Keratinocyte (primary cell): ENCODE results near the gene CAT. TPM values are rescaled to one million over a fixed set of nuclear protein-coding genes. Genes with fewer than 3 reads are reported as not detected.

Experiments
- DNase-seq: peaks from one replicate; pipeline ENCODE4 v3.0.0-alpha.2; 2011; ENCODE audit warnings: low read depth, missing footprints, low spot score
- FAIRE-seq: peaks from 2 replicates; lab custom pipeline; 2011; peaks lifted over from hg19 to GRCh38; lab: Jason Lieb, UNC
- H2AFZ ChIP-seq: 2 replicates; pipeline ENCODE4 v1.6.0; 2012; ENCODE audit warnings: low read length, control low read depth, inconsistent platforms; ENCODE audit not compliant: control insufficient read depth
- H3K27ac ChIP-seq: 2 replicates; pipeline ENCODE4 v1.5.1; 2011; ENCODE audit warnings: low read length; ENCODE audit not compliant: control insufficient read depth, insufficient read depth
- H3K27me3 ChIP-seq: 3 replicates; pipeline ENCODE4 v1.6.0; 2011; ENCODE audit warnings: low read length; ENCODE audit not compliant: control insufficient read depth, insufficient read depth; ENCODE audit errors: extremely low read depth
- H3K36me3 ChIP-seq, 2 experiments: 2 replicates in 1 of 2; 3 replicates in 1 of 2; pipeline ENCODE4 v1.5.1; 2011; ENCODE audit warnings: low read length in 2 of 2, mild to moderate bottlenecking in 1 of 2; ENCODE audit not compliant: control insufficient read depth in 2 of 2, insufficient read depth in 2 of 2; ENCODE audit errors: extremely low read depth in 1 of 2
- H3K4me1 ChIP-seq: 3 replicates; pipeline ENCODE4 v1.5.1; 2011; ENCODE audit warnings: low read length; ENCODE audit not compliant: control insufficient read depth, insufficient read depth; ENCODE audit errors: extremely low read depth
- H3K4me2 ChIP-seq: 3 replicates; pipeline ENCODE4 v1.6.0; 2011; ENCODE audit warnings: low read depth, low read length; ENCODE audit not compliant: control insufficient read depth, insufficient read depth; ENCODE audit errors: extremely low read depth
- H3K4me3 ChIP-seq, 3 experiments: fragments of 200-600 bp in 1 of 3; sonication (generic) in 1 of 3; 2 replicates in 2 of 3; 3 replicates in 1 of 3; pipeline ENCODE4 v1.5.1; 2011 to 2016; ENCODE audit warnings: low read length in 3 of 3, mild to moderate bottlenecking in 3 of 3, control low read depth in 2 of 3, inconsistent platforms in 1 of 3, low read depth in 1 of 3, mixed read lengths in 1 of 3, mixed run types in 1 of 3, moderate library complexity in 1 of 3; ENCODE audit not compliant: control insufficient read depth in 2 of 3, insufficient read depth in 2 of 3; ENCODE audit errors: extremely low read depth in 1 of 3
- H3K79me2 ChIP-seq: 2 replicates; pipeline ENCODE4 v1.6.0; 2012; ENCODE audit warnings: low read length; ENCODE audit not compliant: control insufficient read depth, insufficient read depth
- H3K9ac ChIP-seq: 3 replicates; pipeline ENCODE4 v1.6.0; 2011; ENCODE audit warnings: low read length; ENCODE audit not compliant: control insufficient read depth, insufficient read depth; ENCODE audit errors: extremely low read depth
- H3K9me1 ChIP-seq: 3 replicates; pipeline ENCODE4 v1.6.0; 2011; ENCODE audit warnings: low read length; ENCODE audit not compliant: control insufficient read depth, insufficient read depth; ENCODE audit errors: extremely low read depth
- H3K9me3 ChIP-seq: 2 replicates; pipeline ENCODE4 v1.5.1; 2012; ENCODE audit warnings: low read depth, low read length; ENCODE audit not compliant: control insufficient read depth
- H4K20me1 ChIP-seq: 3 replicates; pipeline ENCODE4 v1.6.0; 2011; ENCODE audit warnings: low read length; ENCODE audit not compliant: control insufficient read depth, insufficient read depth; ENCODE audit errors: extremely low read depth
- EZH2 ChIP-seq: IDR thresholded peaks from one replicate; pipeline ENCODE4 v1.6.1; 2012; ENCODE audit warnings: inconsistent platforms, mild to moderate bottlenecking, low read length, moderate library complexity
- dilution Hi-C: fragments of 300-500 bp; cut with MboI; formaldehyde crosslinking; loops from one replicate; pipeline ENCODE4 v1.7.0; 2020; ENCODE audit warnings: low sequenced_read_pairs; ENCODE audit not compliant: extremely low pct_ligation_motif_present
- polyA plus RNA-seq, 5 experiments: library from polyadenylated mRNA; depleted of rRNA in 3 of 5; stranded (reverse) in 3 of 5; stranded (forward) in 1 of 5; unstranded in 1 of 5; fragments of >200 nt; gene quantifications; 1 replicate in 1 of 5; 2 replicates in 3 of 5; 3 replicates in 1 of 5; pipeline versions ENCODE4 v1.2.1 to v1.2.3, GENCODE V29; 2011 to 2012; ENCODE audit warnings: missing spikeins in 2 of 5, low read depth in 1 of 5, low replicate concordance in 1 of 5
- TF ChIP-seq, protein P1 (sequence below), 3 experiments: IDR thresholded peaks in 1 of 3; conservative IDR thresholded peaks in 1 of 3; optimal IDR thresholded peaks in 1 of 3; 2 replicates in 2 of 3; 3 replicates in 1 of 3; pipeline versions ENCODE3 to v1.5.1; 2011; ENCODE audit warnings: low read length in 3 of 3, mild to moderate bottlenecking in 3 of 3, moderate library complexity in 2 of 3, control low read depth in 1 of 3, inconsistent platforms in 1 of 3; ENCODE audit not compliant: insufficient read depth in 2 of 3; ENCODE audit errors: extremely low read depth in 1 of 3

CAT gene
- polyA plus RNA-seq, 1 donor (not counting 4 experiments of a cell fraction or from before 2014, with no cell fraction given) = 94.8 TPM

DNA sequence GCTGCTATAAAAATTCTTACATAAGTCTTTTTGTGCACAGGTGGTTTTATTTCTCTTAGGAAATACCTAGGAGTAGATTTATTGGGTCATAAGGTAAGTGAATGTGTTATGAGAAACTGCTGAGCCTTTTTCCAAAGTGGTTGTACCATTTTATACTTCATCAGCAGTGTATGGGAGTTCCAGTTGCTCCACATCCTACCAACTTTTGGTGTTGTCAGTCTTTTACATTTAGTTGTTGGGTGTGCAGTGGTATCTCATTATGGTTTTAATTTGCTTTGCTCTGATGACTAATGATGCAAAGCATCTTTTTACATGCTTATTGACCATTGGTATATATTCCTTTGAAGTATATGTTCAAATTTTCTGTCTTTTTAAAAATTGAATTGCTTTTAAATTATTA, 3.1 kb downstream of the CAT start:
- DNase-seq (no peak), FAIRE-seq (no peak)
- Histone ChIP-seq H3K9me1 (no peaks in the 10 kb centered on the region), H3K4me2 (no peak overlapping the region), H3K36me3 (no peaks in the 10 kb centered on the region), H3K27ac (no peak overlapping the region), H3K9ac (no peak overlapping the region), H3K79me2 (peaks cover 20% of the 10 kb centered on the region), H4K20me1 (no peaks in the 10 kb centered on the region), H2AFZ (no peak overlapping the region), H3K4me3 (no peak overlapping the region), H3K9me3 (no peaks in the 10 kb centered on the region), H3K4me1 (peaks cover 8% of the 10 kb centered on the region), H3K27me3 (no peaks in the 10 kb centered on the region)
- dilution Hi-C loops = no loop called here
- TF ChIP-seq, protein P1, sequence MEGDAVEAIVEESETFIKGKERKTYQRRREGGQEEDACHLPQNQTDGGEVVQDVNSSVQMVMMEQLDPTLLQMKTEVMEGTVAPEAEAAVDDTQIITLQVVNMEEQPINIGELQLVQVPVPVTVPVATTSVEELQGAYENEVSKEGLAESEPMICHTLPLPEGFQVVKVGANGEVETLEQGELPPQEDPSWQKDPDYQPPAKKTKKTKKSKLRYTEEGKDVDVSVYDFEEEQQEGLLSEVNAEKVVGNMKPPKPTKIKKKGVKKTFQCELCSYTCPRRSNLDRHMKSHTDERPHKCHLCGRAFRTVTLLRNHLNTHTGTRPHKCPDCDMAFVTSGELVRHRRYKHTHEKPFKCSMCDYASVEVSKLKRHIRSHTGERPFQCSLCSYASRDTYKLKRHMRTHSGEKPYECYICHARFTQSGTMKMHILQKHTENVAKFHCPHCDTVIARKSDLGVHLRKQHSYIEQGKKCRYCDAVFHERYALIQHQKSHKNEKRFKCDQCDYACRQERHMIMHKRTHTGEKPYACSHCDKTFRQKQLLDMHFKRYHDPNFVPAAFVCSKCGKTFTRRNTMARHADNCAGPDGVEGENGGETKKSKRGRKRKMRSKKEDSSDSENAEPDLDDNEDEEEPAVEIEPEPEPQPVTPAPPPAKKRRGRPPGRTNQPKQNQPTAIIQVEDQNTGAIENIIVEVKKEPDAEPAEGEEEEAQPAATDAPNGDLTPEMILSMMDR (optimal IDR thresholded peaks at IDR 0.05 in 1 of 3, IDR thresholded peaks at IDR 0.05 in 1 of 3, conservative IDR thresholded peaks at IDR 0.05 in 1 of 3; ENCODE audit: extremely low read depth in 1 of 3, insufficient read depth in 2 of 3, low read length in 3 of 3) = no peak
- TF ChIP-seq EZH2 = no peak

DNA sequence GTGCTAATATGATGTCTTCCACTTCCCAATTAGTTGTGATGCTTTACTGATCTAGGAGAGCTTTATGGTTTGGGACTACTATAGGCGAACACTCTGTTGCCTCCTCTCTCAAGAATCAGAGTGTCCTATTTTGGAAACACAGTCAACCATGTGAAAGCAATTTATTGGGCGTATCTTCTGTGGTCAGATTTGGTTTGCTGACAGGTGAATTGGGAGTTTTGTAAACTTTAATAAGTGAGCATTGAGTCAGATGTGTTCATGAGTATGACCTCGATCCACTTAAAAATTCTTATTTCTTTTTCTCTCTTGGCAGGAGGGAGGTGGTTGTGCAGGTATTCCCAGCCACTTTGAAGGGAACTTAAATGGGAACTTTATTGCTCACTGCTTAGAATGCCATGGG, 4.4 kb downstream of the CAT start:
- Histone ChIP-seq H3K79me2 (peaks cover 22% of the 10 kb centered on the region), H3K27me3 (no peaks in the 10 kb centered on the region), H2AFZ (no peak overlapping the region), H3K36me3 (no peaks in the 10 kb centered on the region), H3K4me1 (peaks cover 8% of the 10 kb centered on the region), H3K4me3 (no peak overlapping the region), H3K9me1 (no peaks in the 10 kb centered on the region), H3K4me2 (no peak overlapping the region), H3K9me3 (no peaks in the 10 kb centered on the region), H3K27ac (no peak overlapping the region), H3K9ac (no peak overlapping the region), H4K20me1 (no peaks in the 10 kb centered on the region)
- no peak for TF ChIP-seq EZH2
- TF ChIP-seq, protein P1 (optimal IDR thresholded peaks at IDR 0.05 in 1 of 3, IDR thresholded peaks at IDR 0.05 in 1 of 3, conservative IDR thresholded peaks at IDR 0.05 in 1 of 3; ENCODE audit: extremely low read depth in 1 of 3, insufficient read depth in 2 of 3, low read length in 3 of 3) = no peak
- FAIRE-seq = no peak
- dilution Hi-C loops = no loop called here
- DNase-seq = no peak
